ENCODE measurements around the gene TMTC2.
"Not testable (repeated sequence)": the region's sequence is repeated elsewhere in the genome, so short reads cannot be mapped to it uniquely, and the experiment has no call there.

TMTC2 gene

GRCh38 chr12:82727886-82728285 lies 41.2 kb downstream of the TMTC2 start:
- no peak for DNase-seq (ENCODE audit: low spot score)

- DNase-seq (ENCODE audit: low spot score) = no peak
Observed at GRCh38 chr12:82728710-82729109, 42.0 kb downstream of the TMTC2 start.

GRCh38 chr12:82730953-82731459 lies 44.3 kb downstream of the TMTC2 start:
- DNase-seq (ENCODE audit: low spot score) = no peak

- DNase-seq (ENCODE audit: low spot score) = peak; percentile 12
Observed at GRCh38 chr12:82740129-82741000, 53.7 kb downstream of the TMTC2 start.

GRCh38 chr12:82745063-82745674 lies 58.5 kb downstream of the TMTC2 start:
- no peak for DNase-seq (ENCODE audit: low spot score)

- DNase-seq (ENCODE audit: low spot score) = no peak
Observed at GRCh38 chr12:82745807-82746206, 59.1 kb downstream of the TMTC2 start.

GRCh38 chr12:82746668-82747067 lies 60.0 kb downstream of the TMTC2 start:
- DNase-seq (ENCODE audit: low spot score) = no peak

- DNase-seq (ENCODE audit: low spot score) = no peak
Observed at GRCh38 chr12:82749015-82749414, 62.3 kb downstream of the TMTC2 start.

- DNase-seq (ENCODE audit: low spot score) = no peak
Observed at GRCh38 chr12:82754856-82755255, 68.2 kb downstream of the TMTC2 start.

GRCh38 chr12:82756303-82756702 lies 69.6 kb downstream of the TMTC2 start:
- DNase-seq (ENCODE audit: low spot score) = no peak

- DNase-seq (ENCODE audit: low spot score) = no peak
Observed at GRCh38 chr12:82757059-82757458, 70.4 kb downstream of the TMTC2 start.

GRCh38 chr12:82757656-82758055 lies 71.0 kb downstream of the TMTC2 start:
- no peak for DNase-seq (ENCODE audit: low spot score)

- no peak for DNase-seq (ENCODE audit: low spot score)
Observed at GRCh38 chr12:82758749-82759330, 72.1 kb downstream of the TMTC2 start.

- no peak for DNase-seq (ENCODE audit: low spot score)
Observed at GRCh38 chr12:82760423-82760822, 73.7 kb downstream of the TMTC2 start.

GRCh38 chr12:82765206-82765605 lies 78.5 kb downstream of the TMTC2 start:
- not testable (repeated sequence) for DNase-seq (ENCODE audit: low spot score)

GRCh38 chr12:82765971-82766705 lies 79.4 kb downstream of the TMTC2 start:
- DNase-seq (ENCODE audit: low spot score) = no peak

- no peak for DNase-seq (ENCODE audit: low spot score)
Observed at GRCh38 chr12:82774666-82775065, 88.0 kb downstream of the TMTC2 start.

GRCh38 chr12:82780517-82780916 lies 93.8 kb downstream of the TMTC2 start:
- no peak for DNase-seq (ENCODE audit: low spot score)

GRCh38 chr12:82781309-82781997 lies 94.7 kb downstream of the TMTC2 start:
- no peak for DNase-seq (ENCODE audit: low spot score)

- DNase-seq (ENCODE audit: low spot score) = no peak
Observed at GRCh38 chr12:82783435-82783834, 96.7 kb downstream of the TMTC2 start.

- no peak for DNase-seq (ENCODE audit: low spot score)
Observed at GRCh38 chr12:82787016-82787415, 100.3 kb downstream of the TMTC2 start.

GRCh38 chr12:82788594-82788993 lies 101.9 kb downstream of the TMTC2 start:
- DNase-seq (ENCODE audit: low spot score) = no peak

Data from AG08396 (cell line).